Pancreas (tissue), 10 donors: ENCODE results near the gene RERE. TPM values are rescaled to one million over a fixed set of nuclear protein-coding genes. Genes with fewer than 3 reads are reported as not detected.
A peak's percentile ranks its signal among the peaks of the same experiment; 100 is the strongest.

Experiments
- ATAC-seq, 4 donors: fragments of 200-7000 bp; cut with Tn5 transposase; one replicate each; pipeline versions ENCODE4 v1.8.0 to v1.9.1; 2020; ENCODE audit warnings: mild to moderate bottlenecking in 4 of 4, moderate library complexity in 4 of 4
- DNase-seq, 6 donors: peaks; one replicate each; pipeline ENCODE4 v3.0.0-alpha.2; 2020
- FAIRE-seq: peaks from 2 replicates; lab custom pipeline; 2012; peaks lifted over from hg19 to GRCh38; lab: Jason Lieb, UNC
- H3K27ac ChIP-seq, 4 donors: fragments of 200-600 bp; sonication (generic); 1 replicate in 3 of 4; 2 replicates in 1 of 4; pipeline versions ENCODE4 v1.5.0 to v1.8.0; 2020
- H3K27me3 ChIP-seq, 4 donors: fragments of 200-600 bp; one replicate each; pipeline ENCODE4 v1.8.0; 2021
- H3K36me3 ChIP-seq, 3 donors: fragments of 200-600 bp; sonication (generic) in 1 of 3; one replicate each; pipeline versions ENCODE4 v1.5.0 to v1.8.0; 2020 to 2021
- H3K4me1 ChIP-seq, 3 donors: fragments of 200-600 bp; one replicate each; pipeline ENCODE4 v1.8.0; 2021
- H3K4me3 ChIP-seq, 4 donors: fragments of 200-600 bp; sonication (generic) in 2 of 4; one replicate each; pipeline versions ENCODE4 v1.5.0 to v1.8.0; 2020 to 2021
- H3K9me3 ChIP-seq, 4 donors: fragments of 200-600 bp; one replicate each; pipeline ENCODE4 v1.8.0; 2021
- CTCF ChIP-seq, 4 donors: fragments of 200-600 bp; sonication (generic) in 3 of 4; IDR thresholded peaks; one replicate each; pipeline versions ENCODE4 v1.5.0 to v1.8.0; 2021; ENCODE audit warnings: antibody characterized with exemption in 4 of 4
- WGBS, 2 donors: extraction: QIAGEN DNeasy Blood & Tissue Kit; methylation state at CpG; one replicate each; pipeline ENCODE4 v1.1.7; 2013; 5-methylcytosine and 5-hydroxymethylcytosine counted together
- intact Hi-C, 3 donors: fragments of 100-400 bp; cut with DNase I; formaldehyde crosslinking; loops; one replicate each; pipeline versions ENCODE4 v1.11.1 to v1.14.2; 2022
- polyA plus RNA-seq, 2 donors: library from polyadenylated mRNA; stranded (reverse); fragments of 200-250 nt; gene quantifications; one replicate each; pipeline ENCODE4 v1.2.3, GENCODE V29; 2013
- total RNA-seq, 6 donors: library from RNA; stranded (reverse); fragmentation: NEBNext Ultra II Directional in 4 of 6; extraction: Animal tissue kit (Norgen Biotek cat#: 25700) in 4 of 6; gene quantifications; one replicate each; pipeline versions ENCODE4 v1.2.1 to v1.2.4, GENCODE V29; 2021 to 2023
- donor health status: healthy with polysubstance abuse.
- donor health status: DM: no; HTN: no; CAD: no; lungs with moderate emphysema.
- donor health status: DM: no; HTN: no; CAD: no.
- donor health status: control.
- donor health status: control.
- donor health status: Bipolar disorder and iron deficiency.
- donor health status: DM: yes; HTN: yes; CAD: no.
- donor health status: DM: no; HTN: no; CAD: no.
- donor health status: DM: no; HTN: no; CAD: no.
- donor health status: DM: yes; HTN: yes; CAD: no.

The RERE gene
- total and polyA plus RNA-seq, 8 donors, result 27.0 to 76.7 (median 50.7) TPM

GRCh38 chr1:8415526-8416278, 401.7 kb downstream of the RERE start:
- Histone ChIP-seq H3K27me3 (no peaks in the 10 kb centered on the region), H3K27ac (peak overlapping the region in 2 of 4 donors; percentile 34 to 44), H3K4me3 (no peak overlapping the region), H3K36me3 (no peaks in the 10 kb centered on the region), H3K4me1 (peaks cover 67 to 77% (median 72%) of the 10 kb centered on the region in 3 donors), H3K9me3 (no peaks in the 10 kb centered on the region)
- 19 to 23% methylated on average over 7 of the region's 7 CpGs for WGBS, 2 donors
- intact Hi-C loops, result no loop called here
- peak in 3 of 4 donors; percentile 8 to 24 (median 23) for ATAC-seq
- DNase-seq, result peak in 1 of 6 donors; percentile 32
- FAIRE-seq, result no peak
- no peak for TF ChIP-seq CTCF (IDR thresholded peaks at IDR 0.05)

- 22 to 26% methylated on average over 8 of the region's 8 CpGs for WGBS, 2 donors
- DNase-seq, result no peak
- peak; percentile 27 to 43 (median 37) for ATAC-seq
- Histone ChIP-seq H3K4me3 (no peak overlapping the region), H3K9me3 (no peaks in the 10 kb centered on the region), H3K4me1 (peaks cover 61 to 82% (median 77%) of the 10 kb centered on the region in 3 donors), H3K27me3 (no peaks in the 10 kb centered on the region), H3K36me3 (no peaks in the 10 kb centered on the region), H3K27ac (peak overlapping the region in 3 of 4 donors; percentile 9 to 64 (median 55))
- intact Hi-C loops, result no loop called here
- no peak for FAIRE-seq
- no peak for TF ChIP-seq CTCF (IDR thresholded peaks at IDR 0.05)
These were observed 405.1 kb downstream of the RERE start for GRCh38 chr1:8412183-8412831.

GRCh38 chr1:8411803-8412182, 405.6 kb downstream of the RERE start:
- DNase-seq (no peak), FAIRE-seq (no peak), ATAC-seq (no peak)
- WGBS, 2 donors, result 61 to 65% methylated on average over 7 of the region's 7 CpGs
- H3K27me3 ChIP-seq, result no peaks in the 10 kb centered on the region
- no peak for TF ChIP-seq CTCF (IDR thresholded peaks at IDR 0.05)
- H3K4me1 ChIP-seq, result peaks cover 66 to 82% (median 77%) of the 10 kb centered on the region in 3 donors
- no peaks in the 10 kb centered on the region for H3K9me3 ChIP-seq
- intact Hi-C loops, result no loop called here
- H3K27ac ChIP-seq, result peak overlapping the region in 2 of 4 donors; percentile 55 to 64
- no peak overlapping the region for H3K4me3 ChIP-seq
- no peaks in the 10 kb centered on the region for H3K36me3 ChIP-seq

GRCh38 chr1:8410791-8411190, 406.6 kb downstream of the RERE start:
- H3K9me3 ChIP-seq, result no peaks in the 10 kb centered on the region
- DNase-seq (no peak), ATAC-seq (no peak), FAIRE-seq (no peak)
- no peaks in the 10 kb centered on the region for H3K36me3 ChIP-seq
- H3K27me3 ChIP-seq, result no peaks in the 10 kb centered on the region
- peaks cover 70 to 79% (median 76%) of the 10 kb centered on the region in 3 donors for H3K4me1 ChIP-seq
- H3K27ac ChIP-seq, result peak overlapping the region in 2 of 4 donors; percentile 39 to 84
- intact Hi-C loops, result no loop called here
- no peak for TF ChIP-seq CTCF (IDR thresholded peaks at IDR 0.05)
- WGBS, 2 donors, result 79 to 84% methylated on average over 3 of the region's 3 CpGs
- H3K4me3 ChIP-seq, result no peak overlapping the region
